Measurements from ENCODE around the gene SPATA31A5.
"Not testable (repeated sequence)": the region's sequence is repeated elsewhere in the genome, so short reads cannot be mapped to it uniquely, and the experiment has no call there.

Gene SPATA31A5

DNA sequence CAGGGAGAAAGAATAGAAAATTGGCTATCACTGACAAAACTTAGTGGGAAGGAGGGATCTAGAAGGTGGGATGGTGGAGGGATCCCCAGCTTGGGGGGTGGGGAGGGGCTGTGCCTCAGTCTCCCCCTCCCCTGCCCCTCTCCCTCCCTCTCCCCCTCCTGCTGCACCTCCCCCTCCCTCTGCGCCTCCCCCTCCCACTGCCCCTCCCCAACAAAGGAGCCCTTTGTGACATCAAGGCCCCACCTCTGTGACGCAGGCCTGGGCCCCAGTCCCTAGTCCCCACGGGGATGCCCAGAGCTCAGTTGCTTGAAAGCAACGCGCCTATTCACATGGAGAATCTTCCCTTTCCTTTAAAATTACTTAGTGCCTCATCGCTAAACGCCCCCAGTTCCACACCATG is at the start of gene SPATA31A5:
TSS of gene SPATA31A5 (plus strand) at position 301 of the 400 bp plus-strand sequence. CDS start at position 330, 29 bp downstream.
- H3K27ac ChIP-seq = not testable (repeated sequence)

DNA sequence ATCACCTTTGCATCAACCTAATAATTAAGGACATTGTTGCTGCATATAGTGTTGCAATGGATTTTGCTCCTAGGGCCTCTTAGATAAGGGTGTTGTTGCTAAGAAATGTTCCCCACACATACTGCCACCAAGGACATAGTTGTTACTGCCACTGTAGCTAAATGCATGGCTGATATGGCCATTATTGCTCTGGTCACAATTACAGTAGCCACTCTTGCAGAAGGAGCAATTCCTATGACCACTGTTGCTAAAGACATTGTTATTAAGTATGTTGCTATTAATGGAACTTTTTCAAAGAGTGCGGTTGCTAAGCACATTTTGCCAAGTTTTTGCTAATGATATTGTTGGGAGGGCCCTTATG is 48.8 kb downstream of the SPATA31A5 start:
- not testable (repeated sequence) for H3K27ac ChIP-seq

DNA sequence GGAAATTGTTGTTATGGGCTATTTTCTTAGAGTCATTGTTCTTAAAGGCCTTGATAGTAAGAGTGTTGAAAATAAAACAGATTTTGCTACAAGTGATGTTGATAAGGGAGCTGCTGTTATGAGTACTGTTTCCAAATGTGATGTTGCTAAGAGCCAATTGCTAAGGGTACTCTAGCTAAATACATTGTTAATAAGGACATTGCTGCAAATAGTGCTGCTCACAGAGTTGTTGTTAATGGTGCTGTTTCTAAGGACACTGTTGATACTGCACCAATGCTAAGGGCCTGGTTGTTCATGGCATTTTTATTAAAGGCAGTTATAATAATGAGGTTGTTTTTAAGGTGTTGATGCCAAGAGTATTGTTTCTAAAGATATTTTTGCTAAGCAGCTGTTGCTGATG is 52.2 kb downstream of the SPATA31A5 start:
- H3K27ac ChIP-seq = not testable (repeated sequence)
